Measurements from ENCODE around the gene TMED9. TPM values are rescaled to one million over a fixed set of nuclear protein-coding genes. Genes with fewer than 3 reads are reported as not detected.
"Not testable (repeated sequence)": the region's sequence is repeated elsewhere in the genome, so short reads cannot be mapped to it uniquely, and the experiment has no call there.

Gene TMED9
- total RNA-seq, 1 experiment from 2014 or later: 70.9 TPM

DNA sequence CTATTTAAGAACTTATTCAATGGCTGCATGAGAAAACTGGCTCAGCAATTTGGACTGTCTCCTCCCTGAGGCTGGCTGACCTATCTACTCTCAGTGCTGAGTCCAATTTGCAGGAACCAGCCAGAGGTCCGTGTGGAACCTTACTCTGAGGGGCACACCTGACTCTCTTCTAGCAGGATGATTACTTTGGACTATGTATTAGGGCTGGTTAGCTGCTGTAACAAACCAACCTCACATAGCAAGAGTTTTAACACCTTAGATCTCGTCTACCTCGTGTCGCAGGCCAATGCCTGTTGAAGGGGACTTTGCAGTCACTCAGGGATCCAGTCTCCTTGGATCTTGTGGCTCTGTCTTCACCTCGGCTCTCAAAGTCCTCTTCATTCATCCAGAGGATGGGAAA, 34.2 kb upstream of the TMED9 start:
- Histone ChIP-seq H3K36me3 (no peaks in the 10 kb centered on the region), H3K27ac (no peak overlapping the region), H3K9me3 (replicated peaks) (peaks cover 8% of the 10 kb centered on the region), H3K27me3 (no peaks in the 10 kb centered on the region), H3K4me1 (peaks cover 9% of the 10 kb centered on the region), H3K4me3 (no peak overlapping the region)
- no peak for DNase-seq

DNA sequence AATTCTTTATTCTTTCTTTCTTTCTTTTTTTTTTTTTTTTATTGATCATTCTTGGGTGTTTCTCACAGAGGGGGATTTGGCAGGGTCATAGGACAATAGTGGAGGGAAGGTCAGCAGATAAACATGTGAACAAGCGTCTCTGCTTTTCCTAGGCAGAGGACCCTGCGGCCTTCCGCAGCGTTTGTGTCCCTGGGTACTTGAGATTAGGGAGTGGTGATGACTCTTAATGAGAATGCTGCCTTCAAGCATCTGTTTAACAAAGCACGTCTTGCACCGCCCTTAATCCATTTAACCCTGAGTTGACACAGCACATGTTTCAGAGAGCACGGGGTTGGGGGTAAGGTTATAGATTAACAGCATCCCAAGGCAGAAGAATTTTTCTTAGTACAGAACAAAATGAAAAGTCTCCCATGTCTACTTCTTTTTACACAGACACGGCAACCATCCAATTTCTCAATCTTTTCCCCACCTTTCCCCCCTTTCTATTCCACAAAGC, 32.5 kb upstream of the TMED9 start:
- H3K9me3 ChIP-seq (replicated peaks); H3K4me3 ChIP-seq; H3K4me1 ChIP-seq; H3K36me3 ChIP-seq; H3K27ac ChIP-seq; DNase-seq; H3K27me3 ChIP-seq: not testable (repeated sequence)

DNA sequence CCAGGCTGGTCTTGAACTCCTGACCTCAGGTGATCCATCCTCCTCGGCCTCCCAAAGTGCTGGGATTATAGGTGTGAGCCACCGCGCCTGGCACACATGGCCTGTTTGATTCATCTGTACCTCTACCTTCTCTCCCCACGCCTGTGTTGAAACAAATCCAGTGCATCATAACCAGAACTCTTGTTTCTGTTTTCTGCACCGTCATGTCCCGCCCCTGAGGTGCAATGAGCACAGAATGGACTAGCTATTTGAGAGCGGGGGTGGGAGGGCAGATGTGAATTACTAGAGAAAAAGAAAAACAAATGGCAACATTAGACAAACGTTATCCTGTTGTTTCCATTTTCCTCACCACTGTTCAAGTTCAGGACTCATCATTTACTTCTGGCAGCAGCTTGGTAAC, 27.0 kb upstream of the TMED9 start:
- H3K4me1 ChIP-seq: no peaks in the 10 kb centered on the region
- peaks cover 8% of the 10 kb centered on the region for H3K9me3 ChIP-seq (replicated peaks)
- H3K27me3 ChIP-seq: no peaks in the 10 kb centered on the region; the same call in 1 of the 2 replicates
- H3K27ac ChIP-seq: no peak overlapping the region
- H3K36me3 ChIP-seq: no peaks in the 10 kb centered on the region
- no peak for DNase-seq
- no peak overlapping the region for H3K4me3 ChIP-seq

DNA sequence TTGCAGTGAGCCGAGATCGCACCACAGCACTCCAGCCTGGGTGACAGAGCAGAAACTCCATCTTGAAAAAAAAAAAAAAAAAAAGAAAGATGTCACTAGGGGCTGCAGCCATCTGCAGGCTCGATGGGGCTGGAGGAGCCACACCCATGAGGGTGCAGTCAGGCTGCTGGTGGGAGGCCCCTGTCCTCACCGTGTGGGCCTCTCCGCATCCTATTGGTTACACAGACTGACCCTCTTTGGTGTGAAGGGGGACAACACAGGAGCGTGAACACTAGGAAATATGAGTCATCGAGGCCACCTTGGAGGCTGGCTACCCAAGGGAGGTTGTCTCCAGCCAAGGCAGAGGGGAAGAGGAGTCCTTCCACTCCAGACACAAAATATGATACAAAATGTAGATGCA, 23.7 kb upstream of the TMED9 start:
- Histone ChIP-seq H3K36me3 (no peaks in the 10 kb centered on the region), H3K27me3 (peaks cover 4% of the 10 kb centered on the region; the same call in 1 of the 2 replicates), H3K4me1 (no peaks in the 10 kb centered on the region), H3K27ac (no peak overlapping the region), H3K4me3 (no peak overlapping the region), H3K9me3 (replicated peaks) (no peaks in the 10 kb centered on the region; the same call in 1 of the 2 replicates)
- DNase-seq: no peak

DNA sequence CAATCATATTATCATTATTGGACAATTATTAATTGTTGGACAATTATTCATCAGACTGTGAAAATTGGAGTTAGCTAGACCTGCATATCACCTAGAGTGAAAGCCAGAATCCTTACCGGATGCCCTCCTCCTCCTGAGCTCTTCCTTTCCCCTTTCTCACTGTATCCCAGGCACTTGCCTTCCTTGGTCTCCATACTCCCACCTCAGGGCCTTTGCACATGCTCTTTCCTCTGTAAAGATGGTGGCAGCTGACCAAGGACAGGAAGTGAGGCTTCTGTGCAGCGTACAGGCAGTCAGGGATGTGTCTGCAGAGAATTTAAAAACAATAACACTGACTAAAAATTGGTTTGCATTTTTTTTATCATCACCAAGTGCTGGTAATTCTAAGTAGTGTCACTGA, 22.1 kb upstream of the TMED9 start:
- Histone ChIP-seq H3K9me3 (replicated peaks) (no peaks in the 10 kb centered on the region; the same call in 1 of the 2 replicates), H3K27ac (no peak overlapping the region), H3K36me3 (no peaks in the 10 kb centered on the region), H3K4me3 (no peak overlapping the region), H3K27me3 (peaks cover 9% of the 10 kb centered on the region; the same call in 1 of the 2 replicates), H3K4me1 (no peaks in the 10 kb centered on the region)
- no peak for DNase-seq

DNA sequence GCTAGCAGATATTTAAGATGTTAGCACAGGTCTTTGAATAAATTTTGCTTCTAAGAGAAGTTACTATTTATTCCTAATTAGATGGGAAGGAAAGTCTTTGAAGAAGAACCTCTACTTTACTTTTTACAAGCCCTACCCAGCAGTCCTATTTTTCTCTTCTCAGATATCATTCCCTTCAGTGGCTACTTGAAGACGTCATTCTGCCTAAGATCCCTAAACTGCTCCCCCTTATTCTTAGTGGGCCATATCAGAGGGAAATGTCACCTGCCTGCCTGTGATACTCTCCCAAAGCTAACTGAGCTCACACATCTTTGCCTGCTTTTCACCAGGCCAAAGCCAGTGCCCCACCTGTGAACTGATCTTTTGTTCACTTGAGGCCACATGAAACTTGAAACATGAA, 16.5 kb upstream of the TMED9 start:
- Histone ChIP-seq H3K27ac (no peak overlapping the region), H3K36me3 (no peaks in the 10 kb centered on the region), H3K27me3 (peaks cover 10% of the 10 kb centered on the region; the same call in 1 of the 2 replicates), H3K4me3 (no peak overlapping the region), H3K9me3 (replicated peaks) (no peaks in the 10 kb centered on the region; the same call in 1 of the 2 replicates), H3K4me1 (no peaks in the 10 kb centered on the region)
- DNase-seq: no peak

DNA sequence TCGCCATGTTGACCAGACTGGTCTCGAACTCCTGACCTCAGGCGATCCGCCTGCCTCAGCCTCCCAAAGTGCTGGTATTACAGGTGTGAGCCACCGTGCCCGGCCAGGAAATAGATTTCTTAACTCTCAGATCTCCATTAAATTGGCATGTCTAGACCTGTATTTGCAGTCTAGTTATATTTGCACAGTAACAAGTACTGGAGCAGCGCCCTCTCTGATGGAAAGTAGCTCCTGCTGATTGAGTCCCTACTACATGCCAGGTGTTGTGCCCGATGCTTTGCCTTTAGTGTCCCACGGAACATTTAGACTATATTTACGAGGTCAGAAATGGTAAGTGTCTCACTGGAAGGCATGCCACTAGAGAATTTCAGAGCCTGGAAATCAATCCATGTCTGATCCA, 15.8 kb upstream of the TMED9 start:
- Histone ChIP-seq H3K4me1 (no peaks in the 10 kb centered on the region), H3K9me3 (replicated peaks) (no peaks in the 10 kb centered on the region; the same call in 1 of the 2 replicates), H3K27ac (no peak overlapping the region), H3K4me3 (no peak overlapping the region), H3K36me3 (no peaks in the 10 kb centered on the region), H3K27me3 (peaks cover 10% of the 10 kb centered on the region; the same call in 1 of the 2 replicates)
- DNase-seq: no peak

DNA sequence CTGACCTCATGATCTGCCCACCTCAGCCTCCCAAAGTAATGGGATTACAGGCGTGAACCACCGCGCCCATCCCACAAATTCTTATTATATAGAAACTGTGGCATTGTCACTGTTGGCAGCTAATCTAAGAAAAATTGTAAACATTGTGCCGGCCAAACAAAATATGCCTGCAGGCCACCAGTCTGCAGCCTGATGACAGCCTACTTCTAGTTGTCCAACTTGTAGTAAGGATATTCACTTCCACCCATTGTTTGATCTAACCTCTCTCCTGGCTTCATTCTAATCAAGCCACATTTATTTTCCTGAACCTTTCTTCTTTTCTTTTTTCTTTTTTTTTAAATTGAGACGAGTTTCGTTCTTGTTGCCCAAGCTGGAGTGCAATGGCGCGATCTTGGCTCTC, 13.7 kb upstream of the TMED9 start:
- no peak overlapping the region for H3K4me3 ChIP-seq
- DNase-seq: no peak
- H3K27ac ChIP-seq: no peak overlapping the region
- H3K4me1 ChIP-seq: no peaks in the 10 kb centered on the region
- H3K36me3 ChIP-seq: no peaks in the 10 kb centered on the region
- no peaks in the 10 kb centered on the region for H3K9me3 ChIP-seq (replicated peaks)
- peaks cover 6% of the 10 kb centered on the region; the same call in 1 of the 2 replicates for H3K27me3 ChIP-seq

DNA sequence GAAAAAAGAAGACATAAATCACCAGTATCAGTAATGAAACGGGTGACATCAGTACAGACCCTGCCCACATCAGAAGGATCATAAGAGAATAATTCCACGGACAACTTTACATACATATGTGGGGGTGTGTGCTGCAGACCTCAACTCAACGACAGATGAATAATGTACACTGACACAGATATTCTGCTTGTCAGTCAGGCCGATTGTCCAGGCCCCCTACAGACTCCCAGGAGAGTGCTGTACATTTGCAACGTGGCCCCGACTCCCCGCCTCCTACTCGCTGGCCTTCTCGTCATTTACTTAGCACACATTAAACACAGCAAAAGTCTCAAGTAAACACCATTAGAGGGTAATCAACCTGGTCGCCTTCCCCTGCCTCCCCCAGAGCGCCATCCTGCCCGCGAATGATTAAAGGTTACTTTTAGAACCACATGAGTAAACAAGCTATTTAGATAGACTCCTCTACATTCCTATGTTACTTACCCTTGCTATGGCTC, 3.5 kb upstream of the TMED9 start:
- Histone ChIP-seq H3K4me1 (no peaks in the 10 kb centered on the region), H3K36me3 (peaks cover under 1% of the 10 kb centered on the region), H3K27ac (no peak overlapping the region), H3K9me3 (replicated peaks) (no peaks in the 10 kb centered on the region), H3K27me3 (peaks cover 7% of the 10 kb centered on the region; the same call in 1 of the 2 replicates), H3K4me3 (no peak overlapping the region)
- DNase-seq: no peak

DNA sequence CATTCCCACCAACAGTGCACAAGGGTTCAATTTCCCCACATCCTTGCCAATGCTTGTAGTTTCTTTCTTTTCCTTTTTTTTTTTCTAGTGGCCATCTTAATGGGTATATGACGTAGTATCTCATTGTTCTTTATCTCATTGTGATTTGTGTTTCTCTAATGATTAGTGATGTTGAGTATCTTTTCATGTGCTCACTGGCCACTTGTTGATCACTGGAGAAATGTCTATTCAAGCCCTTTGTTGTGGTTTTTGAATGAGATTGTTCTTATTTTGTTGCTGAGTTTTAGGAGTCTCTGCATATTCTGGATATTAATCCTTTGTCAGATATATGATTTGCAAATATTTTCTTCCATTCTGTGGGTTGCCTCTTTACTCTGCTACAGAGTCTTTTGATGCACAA, 1.6 kb upstream of the TMED9 start:
- Histone ChIP-seq H3K4me1 (no peaks in the 10 kb centered on the region), H3K9me3 (replicated peaks) (no peaks in the 10 kb centered on the region), H3K36me3 (peaks cover 20% of the 10 kb centered on the region), H3K27ac (no peak overlapping the region), H3K27me3 (peaks cover 7% of the 10 kb centered on the region; the same call in 1 of the 2 replicates), H3K4me3 (no peak overlapping the region)
- no peak for DNase-seq

DNA sequence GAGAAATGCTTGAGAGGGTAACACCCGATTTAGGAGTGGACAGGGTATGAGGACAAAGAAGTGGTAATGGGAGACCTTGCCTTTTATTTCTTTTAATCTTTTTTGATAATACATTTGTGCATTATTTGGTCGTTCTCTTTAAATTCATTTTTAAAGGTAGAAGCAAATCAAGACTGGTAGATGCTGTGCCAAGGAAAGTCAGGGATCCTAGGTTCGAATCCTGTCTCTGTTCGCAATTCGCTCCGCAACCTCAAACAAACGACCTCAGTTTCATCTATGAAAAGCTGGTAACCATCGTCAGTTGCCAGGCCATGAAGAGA, 353 bp upstream of the TMED9 start:
- Histone ChIP-seq H3K4me3 (peak overlapping the region; percentile 67), H3K27me3 (peaks cover 7% of the 10 kb centered on the region; the same call in 1 of the 2 replicates), H3K36me3 (peaks cover 31% of the 10 kb centered on the region), H3K4me1 (no peaks in the 10 kb centered on the region), H3K27ac (no peak overlapping the region), H3K9me3 (replicated peaks) (no peaks in the 10 kb centered on the region)
- DNase-seq: no peak

DNA sequence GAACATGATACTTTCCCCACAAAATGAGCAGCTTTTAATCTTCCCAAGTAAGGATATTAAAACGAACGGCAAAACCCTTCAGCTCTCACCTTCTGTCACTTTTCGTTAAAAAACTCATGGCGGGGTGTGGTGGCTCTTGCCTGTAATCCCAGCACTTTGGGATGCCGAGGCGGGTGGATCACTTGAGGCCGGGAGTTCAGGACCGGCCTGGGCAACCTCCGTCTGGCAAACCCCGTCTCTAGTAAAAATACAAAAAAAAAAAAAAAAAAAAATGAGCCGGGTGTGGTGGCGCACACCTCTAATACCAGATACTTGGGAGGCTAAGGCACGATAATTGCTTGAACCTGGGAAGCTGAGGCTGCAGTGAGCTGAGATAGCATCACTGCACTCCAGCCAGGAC, 902 bp downstream of the TMED9 start:
- Histone ChIP-seq H3K27ac (no peak overlapping the region), H3K4me3 (peak overlapping the region; percentile 67), H3K27me3 (peaks cover 5% of the 10 kb centered on the region; the same call in 1 of the 2 replicates), H3K4me1 (no peaks in the 10 kb centered on the region), H3K9me3 (replicated peaks) (no peaks in the 10 kb centered on the region), H3K36me3 (peaks cover 32% of the 10 kb centered on the region)
- no peak for DNase-seq

DNA sequence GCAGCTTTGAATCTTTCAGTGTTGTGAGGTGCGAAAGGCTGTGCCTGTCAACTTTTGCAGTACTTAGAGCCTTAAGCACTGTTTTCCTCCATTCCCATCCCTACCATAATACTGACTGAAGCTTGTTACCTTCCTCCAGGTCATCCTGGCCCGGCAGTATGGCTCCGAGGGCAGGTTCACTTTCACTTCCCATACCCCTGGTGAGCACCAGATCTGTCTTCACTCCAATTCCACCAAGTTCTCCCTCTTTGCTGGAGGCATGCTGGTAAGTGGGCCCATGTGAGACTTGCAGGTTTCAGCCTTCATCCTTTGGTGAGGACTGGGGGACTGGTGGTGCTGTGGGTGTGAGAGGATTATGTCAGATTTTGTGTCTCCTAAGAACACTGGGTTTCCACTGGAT, 1.5 kb downstream of the TMED9 start:
- Histone ChIP-seq H3K36me3 (peaks cover 32% of the 10 kb centered on the region), H3K4me1 (no peaks in the 10 kb centered on the region), H3K27me3 (no peaks in the 10 kb centered on the region), H3K27ac (no peak overlapping the region), H3K4me3 (no peak overlapping the region), H3K9me3 (replicated peaks) (no peaks in the 10 kb centered on the region)
- DNase-seq: no peak

DNA sequence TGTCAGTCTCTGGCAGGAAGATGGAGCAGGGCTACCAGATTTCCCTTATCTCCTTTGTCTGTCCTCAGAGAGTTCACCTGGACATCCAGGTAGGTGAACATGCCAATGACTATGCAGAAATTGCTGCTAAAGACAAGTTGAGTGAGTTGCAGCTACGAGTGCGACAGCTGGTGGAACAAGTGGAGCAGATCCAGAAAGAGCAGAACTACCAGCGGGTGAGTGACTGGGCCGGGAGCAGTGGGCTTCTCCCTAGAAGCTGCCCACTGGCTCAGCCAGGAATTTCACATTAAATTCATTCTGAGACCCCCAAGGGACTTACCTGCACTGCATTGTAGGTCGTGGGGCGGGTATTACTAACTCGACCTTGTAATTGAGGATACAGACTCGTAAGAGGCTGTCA, 2.1 kb downstream of the TMED9 start:
- peaks cover 32% of the 10 kb centered on the region for H3K36me3 ChIP-seq
- H3K4me1 ChIP-seq: no peaks in the 10 kb centered on the region
- no peaks in the 10 kb centered on the region for H3K27me3 ChIP-seq
- no peak for DNase-seq
- no peaks in the 10 kb centered on the region for H3K9me3 ChIP-seq (replicated peaks)
- H3K27ac ChIP-seq: no peak overlapping the region
- H3K4me3 ChIP-seq: no peak overlapping the region

DNA sequence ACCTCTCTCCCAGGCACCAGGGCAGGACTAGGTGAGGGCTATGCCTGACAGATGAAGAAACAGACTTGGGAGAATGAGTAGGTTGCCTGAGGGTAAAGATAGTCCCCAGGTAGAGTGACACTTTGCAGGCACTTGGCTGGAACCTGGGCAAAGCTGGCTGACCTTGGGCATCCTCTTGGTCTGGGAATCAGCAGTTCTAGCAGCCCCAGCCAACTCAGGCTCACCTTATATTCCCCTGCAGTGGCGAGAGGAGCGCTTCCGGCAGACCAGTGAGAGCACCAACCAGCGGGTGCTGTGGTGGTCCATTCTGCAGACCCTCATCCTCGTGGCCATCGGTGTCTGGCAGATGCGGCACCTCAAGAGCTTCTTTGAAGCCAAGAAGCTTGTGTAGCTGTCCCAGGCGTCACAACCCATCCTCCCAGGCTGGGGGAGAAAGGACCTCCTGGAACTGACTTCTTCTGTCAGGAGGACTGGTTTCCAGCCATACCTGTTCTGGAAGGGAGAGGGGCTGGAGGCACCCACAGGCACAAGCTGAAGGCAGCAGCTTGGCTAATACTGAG, 3.1 kb downstream of the TMED9 start:
- no peak for DNase-seq
- H3K27me3 ChIP-seq: no peaks in the 10 kb centered on the region
- H3K27ac ChIP-seq: no peak overlapping the region
- no peaks in the 10 kb centered on the region for H3K9me3 ChIP-seq (replicated peaks)
- H3K4me3 ChIP-seq: no peak overlapping the region
- H3K4me1 ChIP-seq: no peaks in the 10 kb centered on the region
- peaks cover 32% of the 10 kb centered on the region for H3K36me3 ChIP-seq

All from SJCRH30 (cell line).